ENCODE measurements around the gene UGT1A5.

The UGT1A5 gene

DNA sequence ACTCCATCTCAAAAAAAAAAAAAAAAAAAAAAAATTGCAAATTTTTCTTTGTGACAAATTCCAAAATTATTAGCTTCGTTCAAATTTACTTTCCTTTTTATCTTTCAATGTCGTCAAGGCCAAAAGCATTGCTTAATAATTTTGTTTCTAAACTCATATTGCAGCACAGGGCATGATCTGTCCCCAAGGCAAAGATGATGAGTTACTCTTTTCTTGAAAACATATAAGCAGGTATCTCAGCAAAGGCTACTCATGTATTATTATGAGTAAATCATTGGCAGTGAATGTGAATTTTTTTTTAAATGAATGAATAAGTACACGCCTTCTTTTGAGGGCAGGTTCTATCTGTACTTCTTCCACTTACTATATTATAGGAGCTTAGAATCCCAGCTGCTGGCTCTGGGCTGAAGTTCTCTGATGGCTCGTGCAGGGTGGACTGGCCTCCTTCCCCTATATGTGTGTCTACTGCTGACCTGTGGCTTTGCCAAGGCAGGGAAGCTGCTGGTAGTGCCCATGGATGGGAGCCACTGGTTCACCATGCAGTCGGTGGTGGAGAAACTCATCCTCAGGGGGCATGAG is 31.1 kb upstream of the UGT1A5 start, which contains the start of gene UGT1A7:
Gene UGT1A7, plus strand, starts transcription at position 381 of the 579 bp plus-strand sequence. Its CDS starts 37 bp downstream, at position 418.
- CTCF ChIA-PET = interaction anchor here (0.6 kb wide), 1 partner anchor 43 kb away, joined by 4 read pairs; no protein-coding TSS in a partner anchor
- TF ChIP-seq AEBP2 (tag by site-specific recombination; IDR thresholded peaks at IDR 0.05; ENCODE audit: borderline replicate concordance) (no peak), ZIC2 (tag by site-specific recombination; IDR thresholded peaks at IDR 0.05) (no peak), ZFP69B (tag by site-specific recombination; IDR thresholded peaks at IDR 0.05) (no peak), SETDB1 (IDR thresholded peaks at IDR 0.05; ENCODE audit: insufficient read length, low read length) (no peak), SP3 (tag by site-specific recombination; IDR thresholded peaks at IDR 0.05) (no peak), ZNF202 (tag by site-specific recombination; IDR thresholded peaks at IDR 0.05; ENCODE audit: borderline replicate concordance) (no peak), ZNF211 (tag by site-specific recombination; IDR thresholded peaks at IDR 0.05; ENCODE audit: low read depth) (no peak), ZNF529 (tag by site-specific recombination; IDR thresholded peaks at IDR 0.05; ENCODE audit: insufficient replicate concordance) (no peak), ZNF791 (tag by site-specific recombination; IDR thresholded peaks at IDR 0.05) (no peak)
- TF ChIP-seq, protein P1, sequence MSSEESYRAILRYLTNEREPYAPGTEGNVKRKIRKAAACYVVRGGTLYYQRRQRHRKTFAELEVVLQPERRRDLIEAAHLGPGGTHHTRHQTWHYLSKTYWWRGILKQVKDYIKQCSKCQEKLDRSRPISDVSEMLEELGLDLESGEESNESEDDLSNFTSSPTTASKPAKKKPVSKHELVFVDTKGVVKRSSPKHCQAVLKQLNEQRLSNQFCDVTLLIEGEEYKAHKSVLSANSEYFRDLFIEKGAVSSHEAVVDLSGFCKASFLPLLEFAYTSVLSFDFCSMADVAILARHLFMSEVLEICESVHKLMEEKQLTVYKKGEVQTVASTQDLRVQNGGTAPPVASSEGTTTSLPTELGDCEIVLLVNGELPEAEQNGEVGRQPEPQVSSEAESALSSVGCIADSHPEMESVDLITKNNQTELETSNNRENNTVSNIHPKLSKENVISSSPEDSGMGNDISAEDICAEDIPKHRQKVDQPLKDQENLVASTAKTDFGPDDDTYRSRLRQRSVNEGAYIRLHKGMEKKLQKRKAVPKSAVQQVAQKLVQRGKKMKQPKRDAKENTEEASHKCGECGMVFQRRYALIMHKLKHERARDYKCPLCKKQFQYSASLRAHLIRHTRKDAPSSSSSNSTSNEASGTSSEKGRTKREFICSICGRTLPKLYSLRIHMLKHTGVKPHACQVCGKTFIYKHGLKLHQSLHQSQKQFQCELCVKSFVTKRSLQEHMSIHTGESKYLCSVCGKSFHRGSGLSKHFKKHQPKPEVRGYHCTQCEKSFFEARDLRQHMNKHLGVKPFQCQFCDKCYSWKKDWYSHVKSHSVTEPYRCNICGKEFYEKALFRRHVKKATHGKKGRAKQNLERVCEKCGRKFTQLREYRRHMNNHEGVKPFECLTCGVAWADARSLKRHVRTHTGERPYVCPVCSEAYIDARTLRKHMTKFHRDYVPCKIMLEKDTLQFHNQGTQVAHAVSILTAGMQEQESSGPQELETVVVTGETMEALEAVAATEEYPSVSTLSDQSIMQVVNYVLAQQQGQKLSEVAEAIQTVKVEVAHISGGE (tag by site-specific recombination; conservative IDR thresholded peaks at IDR 0.05; ENCODE audit: low read depth) = no peak
- TF ChIP-seq, protein P2, sequence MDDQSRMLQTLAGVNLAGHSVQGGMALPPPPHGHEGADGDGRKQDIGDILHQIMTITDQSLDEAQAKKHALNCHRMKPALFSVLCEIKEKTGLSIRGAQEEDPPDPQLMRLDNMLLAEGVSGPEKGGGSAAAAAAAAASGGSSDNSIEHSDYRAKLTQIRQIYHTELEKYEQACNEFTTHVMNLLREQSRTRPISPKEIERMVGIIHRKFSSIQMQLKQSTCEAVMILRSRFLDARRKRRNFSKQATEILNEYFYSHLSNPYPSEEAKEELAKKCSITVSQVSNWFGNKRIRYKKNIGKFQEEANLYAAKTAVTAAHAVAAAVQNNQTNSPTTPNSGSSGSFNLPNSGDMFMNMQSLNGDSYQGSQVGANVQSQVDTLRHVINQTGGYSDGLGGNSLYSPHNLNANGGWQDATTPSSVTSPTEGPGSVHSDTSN (CRISPR knock-in tag; IDR thresholded peaks at IDR 0.05) = no peak
- TF ChIP-seq, protein P3, sequence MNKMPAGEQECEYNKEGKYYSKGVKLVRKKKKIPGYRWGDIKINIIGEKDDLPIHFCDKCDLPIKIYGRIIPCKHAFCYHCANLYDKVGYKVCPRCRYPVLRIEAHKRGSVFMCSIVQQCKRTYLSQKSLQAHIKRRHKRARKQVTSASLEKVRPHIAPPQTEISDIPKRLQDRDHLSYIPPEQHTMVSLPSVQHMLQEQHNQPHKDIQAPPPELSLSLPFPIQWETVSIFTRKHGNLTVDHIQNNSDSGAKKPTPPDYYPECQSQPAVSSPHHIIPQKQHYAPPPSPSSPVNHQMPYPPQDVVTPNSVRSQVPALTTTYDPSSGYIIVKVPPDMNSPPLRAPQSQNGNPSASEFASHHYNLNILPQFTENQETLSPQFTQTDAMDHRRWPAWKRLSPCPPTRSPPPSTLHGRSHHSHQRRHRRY (tag by site-specific recombination; IDR thresholded peaks at IDR 0.05) = no peak
- H3K4me1 ChIP-seq (ENCODE audit: control insufficient read depth, insufficient read depth, low read length) = no peaks in the 10 kb centered on the region
- POLR2A ChIA-PET = no interaction called here
- H3K9me3 ChIP-seq (ENCODE audit: control insufficient read depth, insufficient read depth, low read depth, low read length) = no peaks in the 10 kb centered on the region
- H3K36me3 ChIP-seq (ENCODE audit: control insufficient read depth in 2 of 2, insufficient read depth in 1 of 2, low read length in 2 of 2) = no peaks in the 10 kb centered on the region
- no peak within 1 kb of the TSS for H3K27ac ChIP-seq (ENCODE audit: extremely low read depth, low read depth, low read length)
- H3K4me3 ChIP-seq (ENCODE audit: low read depth, low read length) = no peak within 1 kb of the TSS

DNA sequence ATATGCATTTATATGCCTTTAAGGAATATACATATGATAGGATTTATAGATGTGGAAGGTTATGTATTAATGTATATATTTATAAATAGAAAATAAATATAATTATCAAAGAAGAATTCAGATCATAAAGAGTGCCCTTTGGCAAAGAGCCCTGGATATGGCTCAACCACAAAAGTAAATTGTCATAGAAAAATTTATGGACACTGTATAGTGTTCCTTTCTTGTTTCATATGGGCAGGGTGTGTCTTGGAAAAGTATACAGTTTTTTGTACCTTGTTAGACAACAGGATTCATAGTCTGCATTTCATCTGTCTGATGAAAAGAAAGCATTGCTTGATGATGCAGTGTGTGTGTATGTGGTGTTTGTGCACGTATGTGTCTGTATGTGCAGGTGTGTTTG is 28.1 kb upstream of the UGT1A5 start:
- ChIA-PET CTCF (no interaction called here), POLR2A (no interaction called here)
- Histone ChIP-seq H3K27ac (ENCODE audit: extremely low read depth, low read depth, low read length) (no peak overlapping the region), H3K36me3 (ENCODE audit: control insufficient read depth in 2 of 2, insufficient read depth in 1 of 2, low read length in 2 of 2) (no peaks in the 10 kb centered on the region), H3K4me1 (ENCODE audit: control insufficient read depth, insufficient read depth, low read length) (no peaks in the 10 kb centered on the region), H3K9me3 (ENCODE audit: control insufficient read depth, insufficient read depth, low read depth, low read length) (no peaks in the 10 kb centered on the region), H3K4me3 (ENCODE audit: low read depth, low read length) (no peak overlapping the region)
- TF ChIP-seq ZNF16 (tag by site-specific recombination; IDR thresholded peaks at IDR 0.05; ENCODE audit: low read depth) = no peak
- TF ChIP-seq ZNF335 (tag by site-specific recombination; conservative IDR thresholded peaks at IDR 0.05) = no peak
- no peak for TF ChIP-seq PRDM2 (tag by site-specific recombination; IDR thresholded peaks at IDR 0.05; ENCODE audit: borderline replicate concordance)
- no peak for TF ChIP-seq ZNF510 (tag by site-specific recombination; IDR thresholded peaks at IDR 0.05; ENCODE audit: insufficient replicate concordance)
- no peak for TF ChIP-seq ZNF701 (tag by site-specific recombination; IDR thresholded peaks at IDR 0.05)
- no peak for TF ChIP-seq ZNF394 (tag by site-specific recombination; IDR thresholded peaks at IDR 0.05; ENCODE audit: borderline replicate concordance)
- no peak for TF ChIP-seq ZNF677 (tag by site-specific recombination; IDR thresholded peaks at IDR 0.05)
- TF ChIP-seq ZNF585B (tag by site-specific recombination; IDR thresholded peaks at IDR 0.05) = no peak

Measured in HEK293 (cell line).